ENCODE measurements around the gene PTPN7.
A peak's percentile ranks its signal among the peaks of the same experiment; 100 is the strongest.
"Not testable (repeated sequence)": the region's sequence is repeated elsewhere in the genome, so short reads cannot be mapped to it uniquely, and the experiment has no call there.

PTPN7 gene

DNA sequence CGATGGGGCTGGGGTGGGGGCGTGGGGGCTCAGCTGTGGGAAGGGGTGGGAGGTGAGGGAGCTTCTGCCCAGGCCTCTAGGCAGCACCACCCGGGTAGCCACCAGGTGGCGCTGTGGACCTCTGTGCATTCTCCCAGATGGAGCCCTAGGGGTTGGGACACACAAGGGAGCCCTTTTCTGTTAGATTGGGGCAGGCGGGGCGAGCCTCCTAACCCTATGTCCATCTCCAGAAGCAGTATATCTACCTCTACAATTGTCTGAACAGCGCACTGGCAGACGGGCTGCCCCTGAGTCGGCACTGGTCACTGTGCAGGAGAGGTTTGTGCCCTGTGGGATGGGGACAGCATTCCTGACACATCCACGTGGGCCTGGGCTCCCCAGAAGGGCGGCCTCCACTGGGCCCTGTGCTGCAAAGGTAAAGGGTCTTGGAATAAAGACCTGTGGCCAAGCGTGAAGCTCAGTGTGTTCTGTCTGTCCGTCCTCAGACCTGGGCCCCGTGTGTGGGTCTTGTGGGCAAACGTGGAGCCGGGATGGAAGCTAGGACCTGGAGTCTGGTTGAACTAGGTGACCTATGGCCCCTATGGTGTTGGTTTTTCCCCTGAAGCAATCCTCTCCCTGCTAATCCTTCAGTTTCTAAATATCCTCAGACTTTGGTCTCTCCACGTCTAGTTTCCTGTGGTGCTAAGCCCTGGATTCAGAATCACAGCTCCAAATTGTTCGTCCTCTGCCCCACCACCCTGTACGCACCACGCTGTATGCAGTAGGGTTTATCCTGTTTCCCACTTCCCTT lies 28.8 kb upstream of the PTPN7 start:
- peak; percentile 25 for DNase-seq

DNA sequence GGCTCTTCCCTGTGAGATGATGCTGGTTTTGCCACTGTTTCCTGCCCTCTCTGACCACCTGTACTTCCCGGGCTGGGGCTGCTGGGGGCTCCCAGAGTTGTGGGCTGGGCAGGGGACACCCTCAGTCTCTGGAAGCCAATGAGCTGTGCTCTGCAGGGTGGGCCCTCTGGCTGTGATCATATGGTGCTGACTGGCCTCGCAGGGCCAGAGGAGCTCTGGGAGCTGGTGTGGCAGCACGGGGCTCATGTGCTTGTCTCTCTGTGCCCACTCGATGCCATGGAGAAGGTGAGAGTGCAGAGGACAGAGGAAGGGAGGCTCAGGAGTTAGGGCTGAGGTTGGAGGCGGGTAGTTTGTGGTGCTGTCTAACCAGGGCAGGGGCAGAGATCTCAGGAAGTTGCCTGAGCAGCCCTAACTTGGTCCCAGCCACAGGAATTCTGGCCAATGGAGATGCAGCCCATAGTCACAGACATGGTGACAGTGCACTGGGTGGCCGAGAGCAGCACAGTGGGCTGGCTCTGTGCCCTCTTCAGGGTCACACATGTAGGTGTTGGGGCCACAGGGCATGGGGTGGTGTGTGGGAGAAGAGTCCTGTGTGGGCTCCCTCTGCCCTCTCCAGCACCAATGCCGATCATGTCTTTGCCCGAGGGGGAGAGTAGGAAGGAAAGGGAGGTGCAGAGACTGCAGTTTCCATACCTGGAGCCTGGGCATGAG lies 27.4 kb upstream of the PTPN7 start:
- no peak for DNase-seq

DNA sequence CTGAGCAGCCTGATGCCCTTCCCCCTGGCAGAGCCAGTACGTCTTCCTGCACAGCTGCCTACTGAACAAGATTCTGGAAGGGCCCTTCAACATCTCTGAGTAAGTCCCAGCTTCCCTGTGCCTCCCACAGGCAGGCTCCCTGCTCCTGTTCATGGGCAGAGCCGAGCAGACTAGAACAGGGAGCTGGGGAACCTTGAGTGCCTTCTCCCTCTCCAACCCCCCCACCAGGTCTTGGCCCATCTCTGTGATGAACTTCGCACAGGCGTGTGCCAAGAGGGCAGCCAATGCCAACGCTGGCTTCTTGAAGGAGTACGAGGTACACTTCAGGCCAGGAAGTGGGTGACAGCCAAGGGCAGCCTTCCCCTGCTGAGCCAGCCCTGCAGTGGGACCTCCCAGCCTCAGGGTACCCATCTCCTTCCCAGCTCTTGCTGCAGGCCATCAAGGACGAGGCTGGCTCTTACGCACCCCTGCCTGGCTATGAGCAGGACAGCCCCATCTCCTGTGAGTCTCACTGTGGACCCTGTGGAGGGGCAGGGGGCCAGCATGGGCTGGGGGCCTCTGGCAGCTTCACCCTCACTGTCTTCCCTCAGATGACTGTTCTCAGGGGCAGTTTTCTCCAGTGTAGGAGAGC lies 26.8 kb upstream of the PTPN7 start:
- DNase-seq, result no peak

DNA sequence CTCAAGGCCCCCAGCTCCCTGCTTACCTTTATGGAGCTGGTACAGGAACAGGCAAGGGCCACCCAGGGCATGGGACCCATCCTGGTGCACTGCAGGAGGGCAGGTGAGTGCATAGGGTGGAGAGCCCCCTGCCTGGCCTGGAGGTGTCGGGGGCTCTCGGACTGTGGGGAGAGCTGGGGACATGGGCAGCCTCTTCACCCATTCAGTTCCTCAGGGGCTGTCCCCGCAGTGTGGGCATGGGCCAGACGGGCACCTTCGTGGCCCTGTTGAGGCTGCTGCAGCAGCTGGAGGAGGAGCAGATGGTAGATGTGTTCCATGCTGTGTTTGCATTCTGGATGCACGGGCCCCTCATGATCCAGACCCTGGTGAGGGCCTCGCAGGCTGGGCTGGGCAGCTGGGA lies 25.9 kb upstream of the PTPN7 start:
- DNase-seq, result peak; percentile 32

DNA sequence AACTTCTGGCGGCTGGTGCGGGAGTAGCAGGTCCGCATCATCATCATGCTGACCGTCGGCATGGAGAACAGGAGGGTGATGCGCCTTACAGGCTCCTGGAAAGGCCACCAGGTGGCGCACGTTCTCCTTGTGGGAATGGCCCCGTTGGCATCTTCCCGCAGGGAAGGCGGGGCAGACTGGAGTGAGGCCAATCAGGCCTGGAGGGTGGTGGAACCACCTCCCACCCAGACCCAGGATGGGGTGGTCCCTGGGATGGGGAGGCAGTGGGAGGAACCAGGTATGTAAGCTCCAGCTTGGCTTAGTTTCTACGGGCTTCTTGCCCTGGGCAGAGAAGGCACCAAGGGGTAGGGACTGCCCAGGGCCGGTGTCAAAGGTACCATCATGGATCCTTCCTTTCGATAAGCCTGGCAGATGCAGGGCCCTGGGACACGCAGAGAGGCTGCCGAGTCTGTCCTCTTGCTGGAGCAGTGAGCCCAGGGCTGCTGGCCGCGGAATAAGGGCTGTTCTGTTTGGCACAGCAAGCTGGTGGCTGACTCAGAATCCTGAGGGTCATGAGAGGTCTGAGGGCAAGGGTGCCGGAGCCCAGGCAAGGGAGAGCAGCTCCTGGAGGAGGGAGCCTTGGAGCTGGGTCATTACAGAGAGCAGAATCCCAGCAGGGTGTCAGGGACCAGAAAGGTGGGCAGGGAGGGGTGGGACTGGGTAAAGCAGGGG lies 24.5 kb upstream of the PTPN7 start:
- DNase-seq, result peak; percentile 73

DNA sequence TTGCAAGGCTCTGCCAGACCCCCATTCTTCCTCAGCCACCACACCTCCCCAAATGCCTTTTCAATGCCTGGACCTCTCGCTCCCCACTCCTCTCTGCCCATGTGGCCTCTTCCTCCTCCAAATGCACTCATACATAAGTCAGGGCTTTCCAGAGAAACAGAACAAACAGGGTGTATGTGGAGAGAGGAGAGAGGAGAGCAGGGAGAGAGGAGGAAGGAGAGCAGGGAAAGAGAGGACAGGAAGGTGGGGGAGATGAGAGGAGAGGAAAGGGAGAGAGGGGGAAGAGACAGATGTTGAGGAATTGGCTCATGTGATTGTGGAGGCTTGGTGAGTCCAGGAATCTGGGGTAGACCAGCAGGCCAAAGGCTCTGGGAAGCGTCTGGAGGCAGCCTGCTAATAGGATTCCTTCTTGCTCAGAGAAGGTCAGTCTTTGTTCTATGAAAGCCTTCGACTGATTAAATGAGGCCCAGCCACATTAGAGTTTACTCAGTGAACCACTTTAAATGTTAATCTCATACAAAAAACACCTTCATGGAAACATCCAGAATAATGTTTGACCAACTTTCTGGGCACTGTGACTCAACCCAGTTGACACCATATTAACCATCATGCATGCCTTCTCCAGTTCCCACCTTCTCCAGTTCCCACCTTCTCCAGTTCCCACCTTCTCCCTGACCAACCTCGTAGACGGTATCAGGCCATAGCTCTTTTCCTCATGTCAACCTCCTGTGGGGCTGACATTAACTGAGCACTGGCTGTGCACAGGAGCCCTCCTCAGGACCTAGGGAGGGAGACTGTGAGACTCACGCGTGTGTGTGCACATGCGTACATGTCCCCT lies 21.9 kb upstream of the PTPN7 start:
- no peak for DNase-seq

DNA sequence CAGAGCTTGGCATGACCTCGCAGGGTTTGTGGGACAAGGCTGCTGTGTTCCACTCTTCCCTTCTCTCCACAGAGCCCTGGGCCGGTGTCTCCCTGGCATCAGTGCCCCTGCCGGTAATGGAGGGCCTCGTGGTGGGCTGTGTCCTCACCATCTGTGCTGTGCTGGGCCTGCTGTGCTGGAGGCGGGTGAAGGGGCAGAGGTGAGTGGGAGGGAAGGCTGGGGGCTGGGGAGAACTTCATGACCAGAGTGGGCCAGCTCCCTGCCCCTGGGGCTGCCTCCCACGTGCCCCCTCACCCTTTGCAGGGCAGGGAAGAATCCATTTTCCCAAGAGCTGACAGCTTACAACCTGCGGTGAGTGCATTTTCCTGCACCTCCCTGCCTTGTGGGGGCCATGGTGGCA lies 21.2 kb upstream of the PTPN7 start:
- DNase-seq, result no peak

DNA sequence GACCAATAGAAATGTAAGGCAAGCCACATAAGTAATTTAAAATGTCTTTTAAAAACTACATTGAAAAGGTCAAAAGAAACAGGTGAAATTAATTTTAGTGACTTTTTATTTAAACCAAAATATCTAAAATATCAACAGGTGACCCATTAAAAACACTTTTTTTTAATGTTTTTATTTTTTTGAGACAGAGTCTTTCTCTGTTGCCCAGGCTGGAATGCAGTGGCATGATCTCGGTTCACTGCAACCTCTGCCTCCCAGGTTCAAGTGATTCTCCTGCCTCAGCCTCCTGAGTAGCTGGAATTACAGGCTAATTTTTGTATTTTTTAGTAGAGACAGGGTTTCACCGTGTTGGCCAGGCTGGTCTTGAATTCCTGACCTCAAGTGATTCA lies 20.3 kb upstream of the PTPN7 start:
- not testable (repeated sequence) for DNase-seq

DNA sequence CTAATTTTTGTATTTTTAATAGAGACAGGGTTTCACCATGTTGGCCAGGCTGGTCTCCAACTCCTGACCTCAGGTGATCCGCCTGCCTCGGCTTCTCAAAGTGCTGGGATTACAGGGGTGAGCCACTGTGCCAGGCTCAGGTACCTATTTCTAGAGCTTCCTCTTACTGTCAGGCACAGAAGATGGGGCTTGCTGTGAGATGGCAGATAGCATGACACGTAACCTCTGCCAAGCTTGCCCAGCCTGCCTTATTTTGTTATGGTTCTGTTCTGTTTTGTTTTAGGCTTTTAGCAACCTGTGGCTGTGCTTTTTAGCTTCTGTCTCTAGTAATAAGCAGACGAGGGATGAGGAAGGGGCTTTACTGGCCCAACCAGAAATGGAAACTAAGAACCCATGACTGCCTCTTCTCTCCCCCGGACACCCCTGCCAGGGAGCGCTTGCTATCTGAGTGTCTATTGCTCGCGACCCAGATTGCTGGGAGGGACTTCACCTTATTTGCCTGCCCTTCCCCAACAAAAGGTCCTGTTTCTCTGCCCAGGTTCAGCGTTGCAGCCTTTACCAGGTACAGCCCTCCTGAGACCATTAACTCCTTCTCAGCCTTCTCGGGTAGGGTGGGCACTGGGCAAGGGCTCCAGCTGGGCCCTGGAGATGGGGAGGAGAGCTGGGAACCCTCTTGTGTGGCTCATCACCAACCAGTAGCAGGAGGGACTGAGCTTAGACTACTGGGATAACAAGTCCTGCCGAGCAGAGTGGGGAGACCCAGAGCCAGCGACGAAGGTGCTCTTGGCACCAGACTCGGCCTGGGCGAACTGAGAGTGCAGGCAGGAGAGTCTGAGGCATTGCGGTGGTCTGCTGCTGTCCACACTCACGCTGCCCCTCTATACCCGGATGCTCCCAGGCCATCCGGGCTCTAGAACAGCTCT lies 19.7 kb upstream of the PTPN7 start:
- DNase-seq, result no peak

DNA sequence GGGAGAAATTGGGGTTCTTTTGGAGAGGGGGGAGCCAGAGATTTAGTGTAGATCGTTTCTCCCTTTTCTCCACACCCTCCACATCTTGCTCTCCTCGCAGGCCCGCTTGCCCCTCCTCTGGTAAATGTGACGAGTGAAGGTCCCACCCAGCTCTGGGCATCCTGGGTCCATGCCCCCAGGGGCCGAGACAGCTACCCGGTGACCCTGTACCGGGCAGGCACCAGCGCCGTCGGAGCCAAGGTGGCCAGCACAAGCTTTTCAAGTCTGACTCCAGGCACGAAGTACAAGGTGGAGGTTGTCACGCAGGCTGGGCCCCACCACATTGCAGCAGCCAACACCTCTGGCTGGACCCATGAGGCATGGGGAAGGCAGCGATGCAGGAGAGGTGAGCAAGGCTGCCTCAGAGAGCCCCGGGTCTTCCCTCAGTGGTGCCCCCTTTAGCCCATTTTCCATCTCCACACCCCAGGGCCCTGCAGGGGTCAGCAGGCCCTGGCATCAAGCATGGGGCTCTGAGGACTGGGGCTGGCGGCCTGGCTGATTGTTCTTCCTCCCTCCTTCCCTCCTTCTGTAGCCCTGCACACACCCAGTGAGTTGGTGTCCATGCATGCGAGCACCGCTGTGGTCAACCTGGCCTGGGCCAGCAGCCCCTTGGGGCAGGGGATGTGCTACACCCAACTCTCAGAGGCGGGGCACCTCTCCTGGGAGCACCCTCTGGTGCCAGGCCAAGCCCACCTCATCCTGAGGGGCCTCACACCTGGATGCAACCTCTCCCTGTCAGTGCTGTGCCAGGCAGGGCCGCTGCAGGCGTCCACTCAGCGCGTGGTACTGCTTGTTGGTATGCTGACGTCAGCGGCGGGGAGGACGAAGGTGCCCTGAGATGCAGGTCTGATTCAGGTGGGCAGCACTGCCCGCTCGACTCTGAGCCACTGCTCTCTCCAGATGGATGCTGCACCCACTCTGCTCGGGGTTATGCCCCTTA lies 16.8 kb upstream of the PTPN7 start:
- no peak for DNase-seq

DNA sequence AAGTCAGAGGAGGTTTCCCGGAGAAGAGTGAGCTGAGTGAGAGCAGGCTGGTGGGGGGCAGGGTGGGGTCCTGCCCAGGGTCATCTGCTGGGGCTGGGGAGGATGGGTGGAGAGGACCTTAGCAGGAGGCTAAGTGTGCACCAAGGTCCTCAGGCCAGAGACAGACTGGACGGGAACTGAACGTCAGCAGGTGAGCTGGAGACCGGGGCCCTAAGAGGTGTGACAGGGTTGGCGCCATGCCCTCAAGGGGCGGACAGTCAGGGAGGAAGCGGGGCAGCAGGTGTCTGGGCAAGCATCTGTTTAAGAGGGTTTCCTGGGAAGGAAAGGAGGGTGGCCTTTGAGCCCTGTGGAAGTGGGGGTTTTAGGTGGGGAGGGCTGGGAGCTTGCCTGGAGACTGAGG lies 13.6 kb upstream of the PTPN7 start:
- DNase-seq, result no peak

DNA sequence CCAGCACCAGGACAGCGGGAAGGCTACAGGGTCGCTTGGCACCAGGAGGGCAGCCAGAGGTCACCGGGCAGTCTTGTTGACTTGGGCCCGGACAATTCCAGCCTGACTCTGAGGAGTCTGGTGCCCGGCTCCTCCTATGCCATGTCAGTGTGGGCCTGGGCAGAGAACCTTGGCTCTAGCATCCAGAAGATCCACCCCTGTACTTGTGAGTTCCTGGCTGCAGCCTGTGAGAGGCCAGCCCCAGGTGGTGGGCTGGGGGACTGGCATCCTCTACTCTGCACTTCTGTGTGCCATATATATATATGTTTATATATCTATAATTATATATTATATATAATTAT lies 11.6 kb upstream of the PTPN7 start:
- no peak for DNase-seq

DNA sequence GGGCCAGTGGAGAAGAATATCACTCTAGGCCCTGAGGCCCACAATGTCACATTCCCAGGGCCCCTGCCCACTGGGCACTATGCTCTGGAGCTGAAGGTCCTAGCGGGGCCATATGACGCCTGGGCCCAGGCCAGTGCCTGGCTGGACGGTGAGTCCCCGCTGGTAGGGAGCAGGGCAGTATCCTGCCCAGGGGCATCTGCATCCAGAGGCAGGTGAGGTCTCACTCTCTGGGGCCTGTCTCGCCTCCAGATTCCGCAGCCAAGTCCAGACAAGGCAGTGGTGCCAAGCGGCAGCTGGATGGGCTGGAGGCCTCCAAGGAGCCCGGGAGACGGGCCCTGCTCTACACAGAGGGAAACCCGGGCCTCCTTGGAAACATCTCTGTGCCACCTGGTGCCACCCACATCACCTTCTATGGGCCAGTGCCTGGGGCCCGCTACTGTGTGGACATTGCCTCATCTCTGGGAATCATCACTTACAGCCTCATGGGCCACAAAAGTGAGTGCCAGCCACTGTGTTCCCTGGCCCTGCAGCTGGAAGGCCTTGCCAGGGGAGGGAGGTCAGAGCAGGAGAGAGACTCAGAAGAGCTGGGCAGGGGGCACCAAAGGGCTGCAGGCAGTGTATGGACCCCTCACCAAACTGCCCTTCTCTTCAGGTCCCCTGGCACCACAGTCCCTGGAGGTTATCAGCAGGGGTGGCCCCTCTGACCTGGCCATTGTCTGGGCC lies 11.1 kb upstream of the PTPN7 start:
- no peak for DNase-seq

DNA sequence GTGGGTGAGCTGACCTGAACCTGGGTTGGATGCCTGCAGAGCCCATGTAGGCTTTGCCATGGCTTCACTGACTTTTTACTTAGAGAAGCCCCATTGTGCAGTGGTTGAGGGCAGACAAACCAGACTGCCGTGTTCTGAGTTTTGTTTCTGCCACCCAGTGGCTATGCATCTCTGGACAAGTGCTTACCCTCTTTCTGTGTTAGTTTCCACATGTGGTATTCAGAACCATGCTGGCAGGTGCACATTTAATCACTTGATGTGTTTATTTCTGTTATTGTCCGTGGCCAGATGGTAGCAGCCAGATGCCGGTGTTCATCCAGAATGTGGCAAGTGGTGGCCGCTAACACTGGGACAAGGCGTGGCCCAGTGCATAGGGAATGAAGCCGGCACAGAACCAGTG lies 10.3 kb upstream of the PTPN7 start:
- DNase-seq, result peak; percentile 65

DNA sequence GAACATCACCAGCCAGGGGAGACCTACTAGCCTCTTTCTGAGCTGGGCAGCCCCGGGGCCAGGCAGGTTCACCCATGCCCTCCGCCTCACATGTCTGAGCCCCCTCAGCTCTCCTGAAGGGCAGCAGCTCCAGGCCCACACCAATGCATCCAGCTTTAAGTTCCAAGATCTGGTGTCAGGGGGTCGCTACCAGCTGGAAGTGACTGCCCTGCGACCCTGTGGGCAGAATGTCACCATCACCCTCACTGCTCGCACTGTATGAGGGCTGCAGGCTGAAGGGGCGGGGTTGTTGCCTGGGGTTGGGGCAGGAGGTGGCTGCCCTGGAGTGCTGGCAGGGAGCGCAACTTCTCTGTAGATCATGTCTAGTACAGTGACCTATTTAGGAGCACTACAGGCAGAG lies 8.5 kb upstream of the PTPN7 start:
- DNase-seq, result no peak

DNA sequence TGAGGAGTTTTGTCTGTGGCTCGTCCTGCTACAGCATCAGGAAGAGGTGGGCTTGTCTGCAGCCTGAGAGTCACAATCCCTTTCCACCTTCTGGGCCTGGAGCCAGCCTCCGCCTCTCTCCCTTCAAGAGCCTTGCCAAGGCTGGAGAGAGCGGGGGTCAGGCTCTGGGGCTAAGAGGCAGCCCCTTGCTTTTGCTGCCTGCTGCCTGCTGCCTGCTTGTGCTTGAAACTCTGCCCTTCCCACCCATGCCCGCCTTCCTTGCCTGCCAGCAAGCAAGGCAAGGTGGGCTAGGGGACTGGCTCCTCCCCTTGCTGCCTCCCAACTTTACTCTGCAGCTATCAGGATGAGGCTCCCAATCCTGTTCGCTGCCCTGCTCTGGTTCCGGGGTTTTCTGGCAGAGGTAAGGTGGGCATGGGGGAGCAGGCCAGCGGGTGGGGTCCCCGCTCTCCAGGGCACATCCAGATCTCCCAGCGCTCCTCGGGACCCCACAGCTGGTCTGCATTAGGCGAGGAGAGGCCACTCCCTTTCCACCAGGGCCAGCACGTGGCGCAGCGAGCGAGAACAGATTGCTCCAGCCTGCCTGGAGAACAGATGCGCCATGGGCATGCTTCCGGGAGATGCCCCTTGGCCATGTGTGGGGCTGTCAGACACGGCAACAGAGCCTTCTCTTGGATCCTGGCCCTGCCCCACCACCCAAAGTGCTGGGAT lies 7.5 kb upstream of the PTPN7 start:
- DNase-seq, result peak; percentile 79

DNA sequence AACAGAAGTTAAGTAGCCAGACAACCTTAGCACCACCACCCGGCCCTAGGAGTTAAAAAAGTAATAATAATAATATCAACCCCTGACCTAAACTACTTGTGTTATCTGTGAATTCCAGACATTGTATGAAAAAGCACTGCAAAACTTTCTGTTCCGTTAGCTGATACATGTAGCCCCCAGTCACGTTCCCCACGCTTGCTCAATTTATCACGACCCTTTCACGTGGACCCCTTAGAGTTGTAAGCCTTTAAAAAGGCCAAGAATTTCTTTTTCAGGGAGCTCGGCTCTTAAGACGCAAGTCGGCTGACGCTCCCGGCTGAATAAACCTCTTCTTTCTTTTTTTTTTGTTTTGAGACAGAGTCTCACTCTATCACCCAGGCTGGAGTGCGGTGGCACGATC lies 6.7 kb upstream of the PTPN7 start:
- not testable (repeated sequence) for DNase-seq

DNA sequence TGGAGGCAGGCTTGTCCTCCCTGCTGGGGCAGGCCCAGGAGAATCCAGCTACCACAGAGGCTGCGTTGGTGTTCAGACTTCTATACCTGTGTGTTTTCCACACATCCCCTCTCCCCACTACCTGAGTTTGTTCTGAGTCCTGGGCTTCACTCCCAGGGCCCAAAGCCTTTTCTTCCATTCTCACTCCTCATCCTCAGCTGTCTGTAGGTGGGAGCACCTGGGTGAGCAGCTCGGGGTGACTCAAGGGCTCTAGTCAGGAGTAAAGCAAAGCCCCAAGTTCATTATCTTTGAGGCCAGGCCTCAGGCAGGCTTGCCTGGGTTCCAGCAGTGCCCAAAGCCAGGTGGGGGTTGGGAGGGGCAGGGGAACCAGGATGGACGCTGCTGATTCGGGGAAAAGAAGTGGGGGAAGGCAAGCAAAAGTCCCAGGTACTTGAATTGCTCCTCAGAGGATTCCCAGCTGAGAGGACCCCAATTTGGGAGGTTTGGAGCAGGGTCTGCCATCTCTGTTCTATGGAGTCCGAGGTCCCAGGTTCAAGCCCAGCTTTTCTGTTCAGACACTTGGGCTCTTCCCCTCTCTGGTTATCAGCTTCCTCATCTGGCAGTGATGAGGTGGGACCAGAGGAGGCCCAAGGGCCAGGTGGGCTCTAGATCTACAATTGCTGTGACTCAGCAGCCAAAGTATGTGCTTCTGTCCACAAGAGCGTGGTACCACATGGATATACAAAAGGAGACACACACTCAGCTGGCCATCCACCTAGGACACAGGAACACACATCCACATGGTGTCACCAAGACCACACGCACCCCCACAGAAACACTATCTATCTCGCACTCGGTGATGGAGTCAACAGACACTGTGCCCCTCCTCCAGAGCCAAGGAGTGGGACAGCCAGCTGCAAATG lies 5.8 kb upstream of the PTPN7 start:
- DNase-seq, result no peak

Measured in DMS 273 treated with DMSO at 0.1 percent for 48 hours (cell line).